H9 (cell line): ENCODE measurements around the gene TRAFD1. TPM values are rescaled to one million over a fixed set of nuclear protein-coding genes. Genes with fewer than 3 reads are reported as not detected.

Experiments
- DNase-seq: peaks from one replicate; pipeline ENCODE4 v3.0.0-alpha.2; 2017
- H2AFZ ChIP-seq: one replicate; pipeline ENCODE4 v1.6.1; 2013; ENCODE audit warnings: mild to moderate bottlenecking, low read length, control low read depth, moderate library complexity
- H2AK5ac ChIP-seq: 2 replicates; pipeline ENCODE4 v1.6.1; 2013; ENCODE audit warnings: low read length, control low read depth, mixed read lengths; ENCODE audit not compliant: insufficient read length
- H2BK120ac ChIP-seq: one replicate; pipeline ENCODE4 v1.6.1; 2013; ENCODE audit warnings: low read depth, mild to moderate bottlenecking, low read length, control low read depth, inconsistent platforms; ENCODE audit not compliant: poor library complexity, severe bottlenecking
- H2BK12ac ChIP-seq: 2 replicates; pipeline ENCODE4 v1.6.1; 2013; ENCODE audit warnings: low read length, control low read depth, mixed read lengths, low read depth; ENCODE audit not compliant: insufficient read length
- H2BK15ac ChIP-seq: 2 replicates; pipeline ENCODE4 v1.6.1; 2013; ENCODE audit warnings: low read depth, low read length, control low read depth
- H2BK20ac ChIP-seq: one replicate; pipeline ENCODE4 v1.6.1; 2013; ENCODE audit warnings: low read depth, mild to moderate bottlenecking, low read length, control low read depth, inconsistent platforms; ENCODE audit not compliant: poor library complexity, severe bottlenecking
- H2BK5ac ChIP-seq: 2 replicates; pipeline ENCODE4 v1.6.1; 2013; ENCODE audit warnings: low read length, control low read depth, mixed read lengths; ENCODE audit not compliant: insufficient read length
- H3K14ac ChIP-seq: 2 replicates; pipeline ENCODE4 v1.6.1; 2013; ENCODE audit warnings: low read length, control low read depth; ENCODE audit not compliant: insufficient read depth
- H3K18ac ChIP-seq: 2 replicates; pipeline ENCODE4 v1.6.1; 2013; ENCODE audit warnings: low read depth, mild to moderate bottlenecking, mixed read lengths, low read length, control low read depth; ENCODE audit not compliant: insufficient read length
- H3K23ac ChIP-seq: 2 replicates; pipeline ENCODE4 v1.6.1; 2013; ENCODE audit warnings: low read length, control low read depth, mixed read lengths, low read depth; ENCODE audit not compliant: insufficient read length
- H3K23me2 ChIP-seq: 2 replicates; pipeline ENCODE4 v1.6.1; 2013; ENCODE audit warnings: low read depth, mild to moderate bottlenecking, mixed read lengths, low read length, control low read depth; ENCODE audit not compliant: insufficient read length, poor library complexity, severe bottlenecking
- H3K27ac ChIP-seq: 2 replicates; pipeline ENCODE4 v1.5.1; 2013; ENCODE audit warnings: low read length, control low read depth, mixed read lengths, low read depth; ENCODE audit not compliant: insufficient read length
- H3K27me3 ChIP-seq: 2 replicates; pipeline ENCODE4 v1.6.1; 2013; ENCODE audit warnings: low read length, control low read depth, inconsistent platforms; ENCODE audit not compliant: insufficient read depth
- H3K4ac ChIP-seq: 2 replicates; pipeline ENCODE4 v1.6.1; 2013; ENCODE audit warnings: low read depth, mild to moderate bottlenecking, control low read depth, inconsistent platforms, low read length, moderate library complexity
- H3K4me1 ChIP-seq: 2 replicates; pipeline ENCODE4 v1.6.1; 2013; ENCODE audit warnings: low read length, control low read depth, inconsistent platforms; ENCODE audit not compliant: insufficient read depth
- H3K4me2 ChIP-seq: 2 replicates; pipeline ENCODE4 v1.6.1; 2013; ENCODE audit warnings: low read length, control low read depth, mixed read lengths; ENCODE audit not compliant: insufficient read length, insufficient read depth
- H3K56ac ChIP-seq: 2 replicates; pipeline ENCODE4 v1.6.1; 2013; ENCODE audit warnings: low read depth, mild to moderate bottlenecking, mixed read lengths, low read length, control low read depth; ENCODE audit not compliant: insufficient read length
- H3K79me1 ChIP-seq: 2 replicates; pipeline ENCODE4 v1.6.1; 2013; ENCODE audit warnings: low read depth, mild to moderate bottlenecking, moderate library complexity, low read length, control low read depth, inconsistent platforms; ENCODE audit not compliant: insufficient read depth, poor library complexity, severe bottlenecking
- H3K79me2 ChIP-seq: 2 replicates; pipeline ENCODE4 v1.6.1; 2013; ENCODE audit warnings: low read length, control low read depth, inconsistent platforms; ENCODE audit not compliant: insufficient read depth
- H3K9ac ChIP-seq: 2 replicates; pipeline ENCODE4 v1.6.1; 2013; ENCODE audit warnings: low read length, control low read depth, mixed read lengths; ENCODE audit not compliant: insufficient read length; ENCODE audit errors: extremely low read depth
- H3K9me3 ChIP-seq: one replicate; pipeline ENCODE4 v1.6.1; 2013; ENCODE audit warnings: low read depth, low read length, inconsistent platforms; ENCODE audit not compliant: control insufficient read depth
- H3T11ph ChIP-seq: one replicate; pipeline ENCODE4 v1.6.1; 2013; ENCODE audit warnings: mild to moderate bottlenecking, low read length, control low read depth, inconsistent platforms
- H4K20me1 ChIP-seq: one replicate; pipeline ENCODE4 v1.6.1; 2013; ENCODE audit not compliant: control insufficient read depth, insufficient read length, insufficient read depth
- H4K5ac ChIP-seq: 2 replicates; pipeline ENCODE4 v1.6.1; 2013; ENCODE audit warnings: low read depth, mild to moderate bottlenecking, mixed read lengths, low read length, control low read depth; ENCODE audit not compliant: insufficient read length
- H4K8ac ChIP-seq: replicated peaks from 2 replicates; pipeline ENCODE4 v1.6.1; 2013; ENCODE audit warnings: low read length, control low read depth, mixed read lengths, low read depth; ENCODE audit not compliant: insufficient read length
- H4K91ac ChIP-seq: 2 replicates; pipeline ENCODE4 v1.6.1; 2013; ENCODE audit warnings: low read depth, mild to moderate bottlenecking, moderate library complexity, mixed read lengths, low read length, control low read depth; ENCODE audit not compliant: insufficient read length
- H3K27ac Mint-ChIP-seq, 3 experiments: 2 replicates in 2 of 3; 3 replicates in 1 of 3; pipeline ENCODE4 v1.8.0; 2020 to 2021; ENCODE audit warnings: mixed read lengths in 3 of 3, mild to moderate bottlenecking in 1 of 3, moderate library complexity in 1 of 3
- H3K27me3 Mint-ChIP-seq: 2 replicates; pipeline ENCODE4 v1.8.0; 2021; ENCODE audit warnings: low read depth, mild to moderate bottlenecking, moderate library complexity, mixed read lengths
- H3K36me3 Mint-ChIP-seq, 3 experiments: 2 replicates in 2 of 3; 3 replicates in 1 of 3; pipeline ENCODE4 v1.8.0; 2020 to 2021; ENCODE audit warnings: low read depth in 3 of 3, mixed read lengths in 3 of 3; ENCODE audit not compliant: insufficient read depth in 1 of 3
- H3K4me1 Mint-ChIP-seq, 2 experiments: 2 replicates each; pipeline ENCODE4 v1.8.0; 2020; ENCODE audit warnings: mixed read lengths in 2 of 2
- H3K4me3 Mint-ChIP-seq, 2 experiments: 2 replicates in 1 of 2; 3 replicates in 1 of 2; pipeline ENCODE4 v1.8.0; 2020 to 2021; ENCODE audit warnings: mild to moderate bottlenecking in 2 of 2, mixed read lengths in 2 of 2, moderate library complexity in 1 of 2
- H3K9me3 Mint-ChIP-seq, 2 experiments: 2 replicates in 1 of 2; 3 replicates in 1 of 2; pipeline ENCODE4 v1.8.0; 2020; ENCODE audit warnings: mild to moderate bottlenecking in 2 of 2, mixed read lengths in 2 of 2, moderate library complexity in 1 of 2
- WGBS: extraction: QIAGEN DNeasy Blood & Tissue Kit; methylation state at CpG from one replicate; pipeline ENCODE4 v1.1.7; 2013; ENCODE audit warnings: missing lambda C conversion rate, low lambda C conversion rate, mixed read lengths; ENCODE audit not compliant: insufficient read length; ENCODE audit errors: extremely low coverage; 5-methylcytosine and 5-hydroxymethylcytosine counted together
- total RNA-seq: library from RNA; stranded (reverse); gene quantifications from 2 replicates; pipeline ENCODE4 v1.2.1, GENCODE V29; 2021
- TF ChIP-seq, protein P1 (sequence below): fragments of 200-600 bp; sonication (generic); conservative IDR thresholded peaks from 3 replicates; pipeline ENCODE4 v1.8.0; 2021; ENCODE audit warnings: antibody characterized with exemption, mild to moderate bottlenecking

The TRAFD1 gene
- total RNA-seq, 1 experiment from 2014 or later, result 32.0 TPM

DNA sequence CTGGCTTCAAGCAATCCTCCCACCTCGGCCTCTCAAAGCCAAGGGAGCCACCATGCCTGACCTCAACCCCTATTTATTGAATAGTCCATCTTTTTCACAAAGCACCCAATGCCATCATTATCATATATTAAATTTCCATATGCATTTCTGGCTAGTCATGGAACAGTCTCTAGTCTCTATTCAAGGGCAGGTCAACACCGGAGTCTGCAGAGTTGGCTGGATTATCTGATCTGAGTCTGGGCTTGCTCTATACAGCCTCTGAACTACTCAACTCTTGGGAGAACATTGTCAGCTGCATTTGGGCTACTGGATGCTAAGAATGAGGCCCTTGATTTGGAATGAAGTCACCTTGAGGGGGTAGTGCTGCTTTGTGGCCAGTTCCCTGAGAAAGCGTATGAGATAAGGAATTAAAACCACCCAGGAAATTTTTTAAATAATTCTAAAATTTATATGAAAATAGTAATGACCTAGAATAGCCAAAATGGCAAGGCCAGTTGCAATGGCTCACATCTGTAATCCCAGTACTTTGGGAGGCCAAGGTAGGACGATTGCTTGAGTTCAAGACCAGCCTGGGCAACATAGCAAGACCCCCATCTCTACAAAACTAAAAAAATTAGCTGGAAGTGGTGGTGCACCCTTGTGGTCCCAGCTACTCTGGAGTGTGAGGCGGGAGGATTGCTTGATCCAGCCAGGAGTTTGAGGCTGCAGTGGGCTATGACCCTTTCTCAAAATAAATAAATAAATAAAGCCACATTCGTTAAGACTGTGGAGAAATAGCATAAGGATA lies 9.9 kb upstream of the TRAFD1 start:
- H3T11ph ChIP-seq, result no peak overlapping the region
- no peak overlapping the region for H4K8ac ChIP-seq
- Mint-ChIP-seq H3K9me3 (no peaks in the 10 kb centered on the region), H3K4me1 (peaks cover 22 to 25% of the 10 kb centered on the region in 2 experiments), H3K27ac (peak overlapping the region in 2 of 3 experiments; percentile 51 to 72; a peak in 1 of 7 replicates), H3K27me3 (no peaks in the 10 kb centered on the region), H3K4me3 (no peak overlapping the region), H3K36me3 (no peaks in the 10 kb centered on the region)
- H3K27ac ChIP-seq, result no peak overlapping the region
- H3K14ac ChIP-seq, result no peak overlapping the region
- no peak overlapping the region for H2AK5ac ChIP-seq
- no peak overlapping the region for H3K4me2 ChIP-seq
- H4K91ac ChIP-seq, result no peak overlapping the region
- H4K5ac ChIP-seq, result no peak overlapping the region
- no peak overlapping the region for H3K56ac ChIP-seq
- peaks cover 2% of the 10 kb centered on the region; the same call in 1 of the 2 replicates for H3K4me1 ChIP-seq
- no peaks in the 10 kb centered on the region for H4K20me1 ChIP-seq
- H3K4ac ChIP-seq, result no peak overlapping the region
- no peak overlapping the region for H2BK5ac ChIP-seq
- H2BK15ac ChIP-seq, result no peak overlapping the region
- H2BK20ac ChIP-seq, result no peak overlapping the region
- H3K27me3 ChIP-seq, result no peaks in the 10 kb centered on the region
- no peak overlapping the region for H3K9ac ChIP-seq
- H3K79me2 ChIP-seq, result no peaks in the 10 kb centered on the region
- H3K18ac ChIP-seq, result no peak overlapping the region
- H3K23me2 ChIP-seq, result no peaks in the 10 kb centered on the region
- TF ChIP-seq, protein P1, sequence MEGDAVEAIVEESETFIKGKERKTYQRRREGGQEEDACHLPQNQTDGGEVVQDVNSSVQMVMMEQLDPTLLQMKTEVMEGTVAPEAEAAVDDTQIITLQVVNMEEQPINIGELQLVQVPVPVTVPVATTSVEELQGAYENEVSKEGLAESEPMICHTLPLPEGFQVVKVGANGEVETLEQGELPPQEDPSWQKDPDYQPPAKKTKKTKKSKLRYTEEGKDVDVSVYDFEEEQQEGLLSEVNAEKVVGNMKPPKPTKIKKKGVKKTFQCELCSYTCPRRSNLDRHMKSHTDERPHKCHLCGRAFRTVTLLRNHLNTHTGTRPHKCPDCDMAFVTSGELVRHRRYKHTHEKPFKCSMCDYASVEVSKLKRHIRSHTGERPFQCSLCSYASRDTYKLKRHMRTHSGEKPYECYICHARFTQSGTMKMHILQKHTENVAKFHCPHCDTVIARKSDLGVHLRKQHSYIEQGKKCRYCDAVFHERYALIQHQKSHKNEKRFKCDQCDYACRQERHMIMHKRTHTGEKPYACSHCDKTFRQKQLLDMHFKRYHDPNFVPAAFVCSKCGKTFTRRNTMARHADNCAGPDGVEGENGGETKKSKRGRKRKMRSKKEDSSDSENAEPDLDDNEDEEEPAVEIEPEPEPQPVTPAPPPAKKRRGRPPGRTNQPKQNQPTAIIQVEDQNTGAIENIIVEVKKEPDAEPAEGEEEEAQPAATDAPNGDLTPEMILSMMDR, result no peak
- no CpG with 5 or more reads among the region's 6 CpGs for WGBS
- H2BK120ac ChIP-seq, result no peak overlapping the region
- no peak overlapping the region for H2BK12ac ChIP-seq
- DNase-seq, result no peak
- H3K23ac ChIP-seq, result no peak overlapping the region
- no peaks in the 10 kb centered on the region for H3K79me1 ChIP-seq
- no peaks in the 10 kb centered on the region for H3K9me3 ChIP-seq
- H2AFZ ChIP-seq, result no peak overlapping the region
